Chondrocyte (in vitro differentiated cells): ENCODE measurements around the gene MAP2K1. TPM values are rescaled to one million over a fixed set of nuclear protein-coding genes. Genes with fewer than 3 reads are reported as not detected.
A peak's percentile ranks its signal among the peaks of the same experiment; 100 is the strongest.

Source experiments
- DNase-seq: peaks from one replicate; pipeline ENCODE4 v3.0.0; 2021; ENCODE audit warnings: mixed read lengths, low spot score
- H3K27ac Mint-ChIP-seq: one replicate; pipeline ENCODE4 v1.8.0; 2021; ENCODE audit warnings: mild to moderate bottlenecking, moderate library complexity, mixed read lengths; ENCODE audit not compliant: unreplicated experiment
- H3K27me3 Mint-ChIP-seq: 2 replicates; pipeline ENCODE4 v1.8.0; 2021; ENCODE audit warnings: low read depth, mixed read lengths
- H3K36me3 Mint-ChIP-seq: 2 replicates; pipeline ENCODE4 v1.8.0; 2021; ENCODE audit warnings: low read depth, mixed read lengths
- H3K4me1 Mint-ChIP-seq: 2 replicates; pipeline ENCODE4 v1.8.0; 2021; ENCODE audit warnings: low read depth, mild to moderate bottlenecking, mixed read lengths
- H3K4me3 Mint-ChIP-seq: one replicate; pipeline ENCODE4 v1.8.0; 2021; ENCODE audit warnings: mild to moderate bottlenecking, moderate library complexity, mixed read lengths; ENCODE audit not compliant: unreplicated experiment
- H3K9me3 Mint-ChIP-seq: 2 replicates; pipeline ENCODE4 v1.8.0; 2021; ENCODE audit warnings: low read depth, mixed read lengths
- CTCF ChIP-seq: fragments of 200-600 bp; sonication (generic); IDR thresholded peaks from 2 replicates; pipeline ENCODE4 v1.5.0; 2021; ENCODE audit warnings: antibody characterized with exemption, mild to moderate bottlenecking, moderate library complexity
- total RNA-seq: library from RNA; stranded (reverse); gene quantifications from 3 replicates; pipeline ENCODE4 v1.2.1, GENCODE V29; 2021

The MAP2K1 gene
- total RNA-seq, 1 donor from 2014 or later, result 49.7 TPM

- Mint-ChIP-seq H3K27ac (peak overlapping the region; percentile 100), H3K9me3 (no peaks in the 10 kb centered on the region), H3K4me3 (peak overlapping the region; percentile 100), H3K27me3 (no peaks in the 10 kb centered on the region), H3K4me1 (peaks cover 38% of the 10 kb centered on the region), H3K36me3 (peaks cover 31% of the 10 kb centered on the region)
- DNase-seq, result no peak
- no peak for TF ChIP-seq CTCF
These were observed 117.3 kb downstream of the MAP2K1 start for GRCh38 chr15:66503780-66504562.

- Mint-ChIP-seq H3K9me3 (no peaks in the 10 kb centered on the region), H3K4me1 (peaks cover 38% of the 10 kb centered on the region), H3K36me3 (peaks cover 25% of the 10 kb centered on the region)
These were observed 118.1 kb downstream of the MAP2K1 start, which contains the start of the genes RPL4 and ZWILCH for GRCh38 chr15:66504563-66505429. TSS of gene RPL4 (minus strand) at chr15:66504855. CDS start at chr15:66504790, 65 bp downstream. TSS of gene ZWILCH (plus strand) at chr15:66505326. CDS start at chr15:66505339, 13 bp downstream.

GRCh38 chr15:66505430-66505811 is 118.7 kb downstream of the MAP2K1 start:
- TF ChIP-seq CTCF, result no peak
- Mint-ChIP-seq H3K27me3 (no peaks in the 10 kb centered on the region), H3K36me3 (peaks cover 19% of the 10 kb centered on the region), H3K27ac (peak overlapping the region; percentile 100), H3K4me1 (peaks cover 38% of the 10 kb centered on the region), H3K4me3 (peak overlapping the region; percentile 100), H3K9me3 (no peaks in the 10 kb centered on the region)
- no peak for DNase-seq

More at GRCh38 chr15:66504563-66505429, 118.1 kb downstream of the MAP2K1 start, which contains the start of the genes RPL4 and ZWILCH:
- DNase-seq, result no peak
- peak within 1 kb of the TSS; percentile 100 for H3K4me3 Mint-ChIP-seq
- no peaks in the 10 kb centered on the region for H3K27me3 Mint-ChIP-seq
- peak within 1 kb of the TSS; percentile 100 for H3K27ac Mint-ChIP-seq
- TF ChIP-seq CTCF, result no peak

GRCh38 chr15:66505818-66506217 is 119.1 kb downstream of the MAP2K1 start:
- peak overlapping the region; percentile 100 for H3K27ac Mint-ChIP-seq
- H3K27me3 Mint-ChIP-seq, result no peaks in the 10 kb centered on the region
- peaks cover 16% of the 10 kb centered on the region for H3K36me3 Mint-ChIP-seq
- no peak for TF ChIP-seq CTCF
- no peak for DNase-seq
- peak overlapping the region; percentile 100 for H3K4me3 Mint-ChIP-seq
- H3K4me1 Mint-ChIP-seq, result peaks cover 38% of the 10 kb centered on the region
- no peaks in the 10 kb centered on the region for H3K9me3 Mint-ChIP-seq

GRCh38 chr15:66508293-66508883 is 121.7 kb downstream of the MAP2K1 start:
- Mint-ChIP-seq H3K9me3 (no peaks in the 10 kb centered on the region), H3K27me3 (no peaks in the 10 kb centered on the region), H3K36me3 (peaks cover 1% of the 10 kb centered on the region), H3K4me1 (peaks cover 23% of the 10 kb centered on the region), H3K4me3 (no peak overlapping the region), H3K27ac (no peak overlapping the region)
- TF ChIP-seq CTCF, result no peak
- no peak for DNase-seq
